ENCODE measurements around the gene ELAC2. TPM values are rescaled to one million over a fixed set of nuclear protein-coding genes. Genes with fewer than 3 reads are reported as not detected.

The ELAC2 gene
- total and polyA plus RNA-seq, 7 donors, result 30.8 to 64.1 (median 51.6) TPM

GRCh38 chr17:12961655-12962054 is 56.2 kb downstream of the ELAC2 start:
- H3K4me1 ChIP-seq, result no peaks in the 10 kb centered on the region
- no peaks in the 10 kb centered on the region for H3K27me3 ChIP-seq (ENCODE audit: insufficient read depth in 3 of 3, low read length in 2 of 3)
- no peaks in the 10 kb centered on the region for H3K36me3 ChIP-seq (ENCODE audit: insufficient read depth in 1 of 2, low read depth in 1 of 2)
- TF ChIP-seq CTCF (IDR thresholded peaks at IDR 0.05), result no peak
- ATAC-seq (no peak), DNase-seq (no peak)
- H3K27ac ChIP-seq, result no peak overlapping the region
- intact Hi-C loops (cut with DNase I), result no loop called here
- H3K4me3 ChIP-seq, result no peak overlapping the region
- 90 to 98% (median 95%) methylated on average over 4 of the region's 4 CpGs for WGBS, 3 donors
- H3K9me3 ChIP-seq, result peaks cover 10% of the 10 kb centered on the region

- Histone ChIP-seq H3K4me3 (no peak overlapping the region), H3K4me1 (no peaks in the 10 kb centered on the region), H3K27me3 (ENCODE audit: insufficient read depth in 3 of 3, low read length in 2 of 3) (no peaks in the 10 kb centered on the region), H3K9me3 (peaks cover 10% of the 10 kb centered on the region), H3K36me3 (ENCODE audit: insufficient read depth in 1 of 2, low read depth in 1 of 2) (no peaks in the 10 kb centered on the region), H3K27ac (no peak overlapping the region)
- TF ChIP-seq CTCF (IDR thresholded peaks at IDR 0.05), result no peak
- 72 to 75% (median 75%) methylated on average over 8 of the region's 8 CpGs for WGBS, 3 donors
- intact Hi-C loops (cut with DNase I), result no loop called here
- DNase-seq (no peak), ATAC-seq (no peak)
Observed at GRCh38 chr17:12959441-12959840, 58.4 kb downstream of the ELAC2 start.

- H3K9me3 ChIP-seq, result peaks cover 10% of the 10 kb centered on the region
- intact Hi-C loops (cut with DNase I), result no loop called here
- H3K36me3 ChIP-seq (ENCODE audit: insufficient read depth in 1 of 2, low read depth in 1 of 2), result no peaks in the 10 kb centered on the region
- no peak for ATAC-seq
- WGBS, 3 donors, result 89 to 98% (median 96%) methylated on average over 12 of the region's 12 CpGs
- no peaks in the 10 kb centered on the region for H3K4me1 ChIP-seq
- no peak for DNase-seq
- no peak overlapping the region for H3K27ac ChIP-seq
- H3K4me3 ChIP-seq, result no peak overlapping the region
- TF ChIP-seq CTCF (IDR thresholded peaks at IDR 0.05), result no peak
- H3K27me3 ChIP-seq (ENCODE audit: insufficient read depth in 3 of 3, low read length in 2 of 3), result no peaks in the 10 kb centered on the region
Observed at GRCh38 chr17:12958786-12959185, 59.0 kb downstream of the ELAC2 start.

- intact Hi-C loops (cut with DNase I), result no loop called here
- Histone ChIP-seq H3K4me1 (no peaks in the 10 kb centered on the region), H3K9me3 (peaks cover 10% of the 10 kb centered on the region), H3K36me3 (ENCODE audit: insufficient read depth in 1 of 2, low read depth in 1 of 2) (no peaks in the 10 kb centered on the region), H3K27ac (no peak overlapping the region), H3K27me3 (ENCODE audit: insufficient read depth in 3 of 3, low read length in 2 of 3) (no peaks in the 10 kb centered on the region), H3K4me3 (no peak overlapping the region)
- no peak for TF ChIP-seq CTCF (IDR thresholded peaks at IDR 0.05)
- 86 to 90% (median 87%) methylated on average over 5 of the region's 5 CpGs for WGBS, 3 donors
- DNase-seq (no peak), ATAC-seq (no peak)
Observed at GRCh38 chr17:12955521-12955920, 62.3 kb downstream of the ELAC2 start.

- Histone ChIP-seq H3K9me3 (peaks cover 4% of the 10 kb centered on the region), H3K36me3 (ENCODE audit: insufficient read depth in 1 of 2, low read depth in 1 of 2) (no peaks in the 10 kb centered on the region), H3K27me3 (ENCODE audit: insufficient read depth in 3 of 3, low read length in 2 of 3) (no peaks in the 10 kb centered on the region), H3K4me3 (no peak overlapping the region), H3K27ac (no peak overlapping the region), H3K4me1 (no peaks in the 10 kb centered on the region)
- DNase-seq, result no peak
- no peak for ATAC-seq
- intact Hi-C loops (cut with DNase I), result no loop called here
- WGBS, 3 donors, result 94 to 96% (median 96%) methylated on average over 13 of the region's 13 CpGs
- TF ChIP-seq CTCF (IDR thresholded peaks at IDR 0.05), result no peak
Observed at GRCh38 chr17:12953156-12953555, 64.7 kb downstream of the ELAC2 start.

All from psoas muscle (tissue), 8 donors.